ENCODE data around the gene HERPUD1.

Gene HERPUD1

GRCh38 chr16:56918467-56919012 lies 13.4 kb upstream of the HERPUD1 start:
- no peak for ATAC-seq
- TF ChIP-seq POU6F1 (CRISPR knock-in tag; IDR thresholded peaks at IDR 0.05; ENCODE audit: borderline replicate concordance, low read depth) (no peak), ZNF565 (CRISPR knock-in tag; conservative IDR thresholded peaks at IDR 0.05; ENCODE audit: low read depth) (no peak), TCF4 (CRISPR knock-in tag; IDR thresholded peaks at IDR 0.05; ENCODE audit: borderline replicate concordance) (no peak), OSR1 (CRISPR knock-in tag; IDR thresholded peaks at IDR 0.05) (no peak), TSHZ2 (CRISPR knock-in tag; IDR thresholded peaks at IDR 0.05) (no peak), ARNTL (CRISPR knock-in tag; IDR thresholded peaks at IDR 0.05; ENCODE audit: borderline replicate concordance, low read depth) (no peak), ZC3H10 (CRISPR knock-in tag; IDR thresholded peaks at IDR 0.05) (no peak), ISL1 (CRISPR knock-in tag; IDR thresholded peaks at IDR 0.05) (no peak), PPARA (CRISPR knock-in tag; IDR thresholded peaks at IDR 0.05; ENCODE audit: borderline replicate concordance) (no peak), TOX (CRISPR knock-in tag; IDR thresholded peaks at IDR 0.05; ENCODE audit: borderline replicate concordance) (no peak), ZNF8 (CRISPR knock-in tag; IDR thresholded peaks at IDR 0.05) (no peak), ESRRG (CRISPR knock-in tag; IDR thresholded peaks at IDR 0.05) (no peak), GLIS3 (CRISPR knock-in tag; IDR thresholded peaks at IDR 0.05) (no peak), BACH2 (CRISPR knock-in tag; IDR thresholded peaks at IDR 0.05; ENCODE audit: borderline replicate concordance) (no peak), SNAI2 (CRISPR knock-in tag; IDR thresholded peaks at IDR 0.05) (no peak), CSDC2 (CRISPR knock-in tag; IDR thresholded peaks at IDR 0.05) (no peak)
- TF ChIP-seq, protein P1, sequence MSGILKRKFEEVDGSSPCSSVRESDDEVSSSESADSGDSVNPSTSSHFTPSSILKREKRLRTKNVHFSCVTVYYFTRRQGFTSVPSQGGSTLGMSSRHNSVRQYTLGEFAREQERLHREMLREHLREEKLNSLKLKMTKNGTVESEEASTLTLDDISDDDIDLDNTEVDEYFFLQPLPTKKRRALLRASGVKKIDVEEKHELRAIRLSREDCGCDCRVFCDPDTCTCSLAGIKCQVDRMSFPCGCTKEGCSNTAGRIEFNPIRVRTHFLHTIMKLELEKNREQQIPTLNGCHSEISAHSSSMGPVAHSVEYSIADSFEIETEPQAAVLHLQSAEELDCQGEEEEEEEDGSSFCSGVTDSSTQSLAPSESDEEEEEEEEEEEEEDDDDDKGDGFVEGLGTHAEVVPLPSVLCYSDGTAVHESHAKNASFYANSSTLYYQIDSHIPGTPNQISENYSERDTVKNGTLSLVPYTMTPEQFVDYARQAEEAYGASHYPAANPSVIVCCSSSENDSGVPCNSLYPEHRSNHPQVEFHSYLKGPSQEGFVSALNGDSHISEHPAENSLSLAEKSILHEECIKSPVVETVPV (CRISPR knock-in tag; IDR thresholded peaks at IDR 0.05): no peak

DNA sequence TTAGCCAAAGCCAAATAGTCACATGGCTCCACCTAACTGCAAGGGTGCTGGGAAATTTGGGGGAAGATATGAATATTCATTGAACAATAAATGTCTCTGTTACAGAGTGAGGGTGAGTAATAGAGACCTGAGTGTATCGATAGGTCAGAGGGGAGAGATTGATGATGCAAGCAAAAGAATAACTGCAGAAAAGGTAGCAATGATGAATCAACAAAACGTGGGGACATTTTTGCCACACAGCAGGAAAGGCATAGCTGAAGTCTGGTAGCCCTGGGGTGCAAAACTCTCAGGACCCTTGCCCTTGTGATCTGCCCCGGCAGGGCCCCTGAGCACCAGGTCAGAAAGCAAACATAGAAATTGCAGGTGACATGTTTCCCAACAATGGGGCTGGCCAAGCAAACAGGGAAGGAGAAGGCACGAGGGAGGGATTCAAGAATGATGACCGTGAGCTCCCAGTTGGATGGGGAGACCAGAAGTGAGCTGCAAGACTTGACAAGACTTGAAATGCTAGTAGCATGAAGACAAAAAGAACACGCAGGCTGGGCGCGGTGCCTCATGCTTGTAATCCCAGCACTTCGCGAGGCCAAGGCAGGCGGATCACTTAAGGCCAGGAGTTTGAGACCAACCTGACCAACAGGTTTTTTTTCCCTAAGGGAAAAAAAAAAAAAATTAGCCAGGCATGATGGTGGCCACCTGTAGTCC lies 12.7 kb upstream of the HERPUD1 start:
- no peak for ATAC-seq
- no peak for TF ChIP-seq ISL1 (CRISPR knock-in tag; IDR thresholded peaks at IDR 0.05)
- TF ChIP-seq ARNTL (CRISPR knock-in tag; IDR thresholded peaks at IDR 0.05; ENCODE audit: borderline replicate concordance, low read depth): no peak
- no peak for TF ChIP-seq TOX (CRISPR knock-in tag; IDR thresholded peaks at IDR 0.05; ENCODE audit: borderline replicate concordance)
- TF ChIP-seq ZNF8 (CRISPR knock-in tag; IDR thresholded peaks at IDR 0.05): no peak
- no peak for TF ChIP-seq ZFP30 (CRISPR knock-in tag; IDR thresholded peaks at IDR 0.05)
- TF ChIP-seq, protein P1 (CRISPR knock-in tag; IDR thresholded peaks at IDR 0.05): no peak
- TF ChIP-seq CSDC2 (CRISPR knock-in tag; IDR thresholded peaks at IDR 0.05): no peak
- TF ChIP-seq ZFP3 (CRISPR knock-in tag; IDR thresholded peaks at IDR 0.05): no peak
- no peak for TF ChIP-seq ZNF70 (CRISPR knock-in tag; IDR thresholded peaks at IDR 0.05)
- TF ChIP-seq, protein P2, sequence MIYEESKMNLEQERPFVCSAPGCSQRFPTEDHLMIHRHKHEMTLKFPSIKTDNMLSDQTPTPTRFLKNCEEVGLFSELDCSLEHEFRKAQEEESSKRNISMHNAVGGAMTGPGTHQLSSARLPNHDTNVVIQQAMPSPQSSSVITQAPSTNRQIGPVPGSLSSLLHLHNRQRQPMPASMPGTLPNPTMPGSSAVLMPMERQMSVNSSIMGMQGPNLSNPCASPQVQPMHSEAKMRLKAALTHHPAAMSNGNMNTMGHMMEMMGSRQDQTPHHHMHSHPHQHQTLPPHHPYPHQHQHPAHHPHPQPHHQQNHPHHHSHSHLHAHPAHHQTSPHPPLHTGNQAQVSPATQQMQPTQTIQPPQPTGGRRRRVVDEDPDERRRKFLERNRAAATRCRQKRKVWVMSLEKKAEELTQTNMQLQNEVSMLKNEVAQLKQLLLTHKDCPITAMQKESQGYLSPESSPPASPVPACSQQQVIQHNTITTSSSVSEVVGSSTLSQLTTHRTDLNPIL (CRISPR knock-in tag; IDR thresholded peaks at IDR 0.05; ENCODE audit: low read depth): no peak
- no peak for TF ChIP-seq SNAI2 (CRISPR knock-in tag; IDR thresholded peaks at IDR 0.05)
- no peak for TF ChIP-seq BACH2 (CRISPR knock-in tag; IDR thresholded peaks at IDR 0.05; ENCODE audit: borderline replicate concordance)
- TF ChIP-seq TCF4 (CRISPR knock-in tag; IDR thresholded peaks at IDR 0.05; ENCODE audit: borderline replicate concordance): no peak
- TF ChIP-seq, protein P3, sequence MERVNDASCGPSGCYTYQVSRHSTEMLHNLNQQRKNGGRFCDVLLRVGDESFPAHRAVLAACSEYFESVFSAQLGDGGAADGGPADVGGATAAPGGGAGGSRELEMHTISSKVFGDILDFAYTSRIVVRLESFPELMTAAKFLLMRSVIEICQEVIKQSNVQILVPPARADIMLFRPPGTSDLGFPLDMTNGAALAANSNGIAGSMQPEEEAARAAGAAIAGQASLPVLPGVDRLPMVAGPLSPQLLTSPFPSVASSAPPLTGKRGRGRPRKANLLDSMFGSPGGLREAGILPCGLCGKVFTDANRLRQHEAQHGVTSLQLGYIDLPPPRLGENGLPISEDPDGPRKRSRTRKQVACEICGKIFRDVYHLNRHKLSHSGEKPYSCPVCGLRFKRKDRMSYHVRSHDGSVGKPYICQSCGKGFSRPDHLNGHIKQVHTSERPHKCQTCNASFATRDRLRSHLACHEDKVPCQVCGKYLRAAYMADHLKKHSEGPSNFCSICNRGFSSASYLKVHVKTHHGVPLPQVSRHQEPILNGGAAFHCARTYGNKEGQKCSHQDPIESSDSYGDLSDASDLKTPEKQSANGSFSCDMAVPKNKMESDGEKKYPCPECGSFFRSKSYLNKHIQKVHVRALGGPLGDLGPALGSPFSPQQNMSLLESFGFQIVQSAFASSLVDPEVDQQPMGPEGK (CRISPR knock-in tag; IDR thresholded peaks at IDR 0.05; ENCODE audit: borderline replicate concordance): no peak
- no peak for TF ChIP-seq RARB (CRISPR knock-in tag; IDR thresholded peaks at IDR 0.05)

Measured in SK-N-SH treated with all-trans-retinoic acid at 6 μM for 48 hours (cell line).